ENCODE data around the gene MISP. TPM values are rescaled to one million over a fixed set of nuclear protein-coding genes. Genes with fewer than 3 reads are reported as not detected.

The MISP gene
- total RNA-seq, 2 donors from 2014 or later = not detected

- H3K36me3 Mint-ChIP-seq (ENCODE audit: low read depth) = no peaks in the 10 kb centered on the region
- H3K27me3 Mint-ChIP-seq = no peaks in the 10 kb centered on the region
- DNase-seq (no peak), ATAC-seq (no peak)
- no peak overlapping the region for H3K4me3 Mint-ChIP-seq
- H3K4me1 Mint-ChIP-seq = no peaks in the 10 kb centered on the region
- no peaks in the 10 kb centered on the region for H3K9me3 ChIP-seq (ENCODE audit: control insufficient read depth, low read length, poor library complexity, severe bottlenecking)
- H3K27ac Mint-ChIP-seq = no peak overlapping the region
Observed at GRCh38 chr19:782878-783668, 32.2 kb downstream of the MISP start.

DNA sequence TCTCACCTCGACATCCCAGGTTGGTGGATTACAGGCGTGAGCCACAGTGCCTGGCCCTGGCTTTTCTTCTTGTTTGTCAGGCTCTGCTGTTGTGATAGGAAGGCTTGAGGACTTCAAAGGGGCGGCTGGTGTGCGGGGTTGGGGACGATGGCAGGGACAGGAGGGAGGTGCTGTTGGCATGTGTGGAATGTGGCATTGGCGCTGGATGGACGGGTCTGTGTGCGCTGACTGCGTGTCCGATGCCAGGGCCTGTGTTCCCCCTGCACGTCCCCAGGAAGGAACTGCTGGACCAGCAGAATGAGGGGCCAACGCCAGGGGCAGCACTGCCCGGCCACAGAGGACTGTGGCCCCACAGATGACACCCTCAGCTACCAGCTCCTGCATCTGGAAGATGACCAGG lies 33.6 kb downstream of the MISP start:
- H3K36me3 Mint-ChIP-seq (ENCODE audit: low read depth) = no peaks in the 10 kb centered on the region
- no peaks in the 10 kb centered on the region for H3K9me3 ChIP-seq (ENCODE audit: control insufficient read depth, low read length, poor library complexity, severe bottlenecking)
- H3K27me3 Mint-ChIP-seq = no peaks in the 10 kb centered on the region
- no peak overlapping the region for H3K4me3 Mint-ChIP-seq
- no peak overlapping the region for H3K27ac Mint-ChIP-seq
- DNase-seq = no peak
- ATAC-seq = no peak
- no peaks in the 10 kb centered on the region for H3K4me1 Mint-ChIP-seq

DNA sequence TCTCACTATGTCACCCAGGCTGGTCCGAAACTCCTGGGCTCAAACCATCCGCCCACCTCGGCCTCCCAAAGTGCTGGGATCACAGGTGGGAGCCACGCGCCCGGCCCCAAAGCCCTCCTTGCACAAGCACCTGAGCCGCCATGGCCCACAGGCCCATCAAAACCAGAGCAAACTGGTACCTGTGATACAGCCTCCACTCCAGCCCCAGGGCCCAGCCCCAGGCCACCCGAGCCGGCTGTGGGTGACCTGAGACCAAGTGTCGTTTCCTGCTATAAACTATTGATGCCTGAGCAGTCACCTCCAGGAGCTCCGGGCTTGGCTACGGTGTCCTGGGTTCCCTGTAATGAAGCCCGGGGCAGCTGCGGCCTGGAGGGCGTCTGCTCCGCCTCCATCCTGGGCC lies 36.6 kb downstream of the MISP start:
- Mint-ChIP-seq H3K4me1 (no peaks in the 10 kb centered on the region), H3K36me3 (ENCODE audit: low read depth) (no peaks in the 10 kb centered on the region), H3K27ac (no peak overlapping the region), H3K4me3 (no peak overlapping the region), H3K27me3 (no peaks in the 10 kb centered on the region)
- no peaks in the 10 kb centered on the region for H3K9me3 ChIP-seq (ENCODE audit: control insufficient read depth, low read length, poor library complexity, severe bottlenecking)
- no peak for ATAC-seq
- DNase-seq = no peak

DNA sequence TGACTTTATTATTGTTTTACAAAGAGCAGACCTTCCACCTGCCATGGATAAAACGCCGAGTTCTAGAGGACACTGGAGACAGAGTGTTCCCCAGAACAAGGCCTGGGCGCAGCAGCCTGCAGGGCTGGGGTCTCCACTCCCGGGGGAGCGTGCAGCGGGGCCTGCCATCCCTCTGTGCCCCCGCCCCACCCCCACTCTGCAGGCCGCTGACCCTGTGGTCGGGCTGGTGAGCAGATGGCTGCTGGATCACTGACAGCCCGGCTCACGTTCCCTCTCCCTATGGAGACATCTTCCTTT lies 37.7 kb downstream of the MISP start:
- no peaks in the 10 kb centered on the region for H3K9me3 ChIP-seq (ENCODE audit: control insufficient read depth, low read length, poor library complexity, severe bottlenecking)
- no peak for DNase-seq
- no peaks in the 10 kb centered on the region for H3K36me3 Mint-ChIP-seq (ENCODE audit: low read depth)
- no peak overlapping the region for H3K27ac Mint-ChIP-seq
- H3K27me3 Mint-ChIP-seq = no peaks in the 10 kb centered on the region
- no peaks in the 10 kb centered on the region for H3K4me1 Mint-ChIP-seq
- no peak for ATAC-seq
- H3K4me3 Mint-ChIP-seq = no peak overlapping the region

GRCh38 chr19:788983-789700 lies 38.2 kb downstream of the MISP start:
- no peaks in the 10 kb centered on the region for H3K9me3 ChIP-seq (ENCODE audit: control insufficient read depth, low read length, poor library complexity, severe bottlenecking)
- DNase-seq (no peak), ATAC-seq (no peak)
- H3K36me3 Mint-ChIP-seq (ENCODE audit: low read depth) = no peaks in the 10 kb centered on the region
- H3K27ac Mint-ChIP-seq = peak overlapping the region; percentile 34
- H3K27me3 Mint-ChIP-seq = no peaks in the 10 kb centered on the region
- H3K4me3 Mint-ChIP-seq = no peak overlapping the region
- no peaks in the 10 kb centered on the region for H3K4me1 Mint-ChIP-seq

- no peak for ATAC-seq
- no peaks in the 10 kb centered on the region for H3K4me1 Mint-ChIP-seq
- DNase-seq = no peak
- H3K27me3 Mint-ChIP-seq = no peaks in the 10 kb centered on the region
- no peak overlapping the region for H3K4me3 Mint-ChIP-seq
- H3K36me3 Mint-ChIP-seq (ENCODE audit: low read depth) = no peaks in the 10 kb centered on the region
- H3K9me3 ChIP-seq (ENCODE audit: control insufficient read depth, low read length, poor library complexity, severe bottlenecking) = no peaks in the 10 kb centered on the region
- H3K27ac Mint-ChIP-seq = peak overlapping the region; percentile 34
Observed at GRCh38 chr19:789701-790060, 38.8 kb downstream of the MISP start.

DNA sequence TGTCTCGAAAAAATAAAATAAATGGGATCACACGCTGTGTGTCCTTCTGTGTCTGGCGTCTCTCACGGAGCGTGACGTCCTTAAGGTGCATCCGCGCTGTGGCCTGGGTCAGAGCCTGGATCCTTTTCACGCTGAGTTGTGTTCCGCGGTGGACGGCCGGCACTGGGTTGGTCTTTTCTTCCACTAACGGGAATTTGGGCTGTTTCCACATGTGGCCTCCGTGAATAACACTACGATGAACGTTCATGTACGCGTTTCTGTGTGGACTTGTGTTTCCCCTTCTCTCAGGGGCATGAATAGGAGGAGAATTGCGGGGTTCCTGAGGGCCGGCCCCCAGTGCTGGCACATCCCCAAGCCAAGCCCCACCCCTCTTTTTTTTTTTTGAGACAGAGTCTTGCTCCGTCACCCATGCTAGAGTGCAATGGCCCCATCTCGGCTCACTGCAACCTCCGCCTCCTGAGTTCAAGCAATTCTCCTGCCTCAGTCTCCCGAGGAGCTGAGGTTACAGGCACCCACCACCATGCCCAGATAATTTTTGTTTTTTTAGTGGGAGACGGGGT lies 40.2 kb downstream of the MISP start:
- H3K4me3 Mint-ChIP-seq = no peak overlapping the region
- ATAC-seq = no peak

DNA sequence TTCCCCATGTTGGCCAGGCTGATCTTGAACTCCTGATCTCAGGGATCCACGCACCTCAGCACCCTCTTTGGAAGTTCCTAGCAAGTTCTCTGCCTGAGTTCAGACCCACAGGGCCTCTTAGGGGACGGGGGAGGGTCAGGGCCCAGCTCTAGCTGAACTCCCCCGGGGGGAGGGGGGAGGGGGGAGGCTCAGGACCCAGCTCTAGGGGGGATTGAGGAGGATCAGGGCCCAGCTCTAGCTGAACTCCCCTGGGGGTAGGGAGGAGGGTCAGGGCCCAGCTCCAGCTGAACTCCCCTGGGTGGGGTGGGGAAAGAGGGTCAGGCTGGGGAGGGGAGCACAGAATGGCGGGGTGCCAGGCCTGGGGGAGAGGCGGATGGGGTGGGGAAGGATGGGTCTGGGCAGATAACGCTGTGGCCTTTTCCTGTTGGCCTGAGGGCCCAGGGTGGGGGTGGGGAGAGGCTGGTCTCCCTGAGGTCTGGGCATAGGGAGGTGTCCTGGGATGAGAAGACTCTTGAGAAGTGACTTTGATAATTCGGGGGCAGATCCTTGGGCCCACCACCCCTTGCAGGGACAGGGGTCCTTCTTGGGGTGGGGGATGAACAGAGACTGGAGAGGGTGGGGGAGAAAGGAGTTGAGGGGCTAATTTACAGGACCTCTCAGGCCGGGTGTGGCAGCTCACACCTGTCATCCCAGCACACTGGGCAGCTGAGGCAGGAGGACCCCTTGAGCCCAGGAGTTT lies 40.8 kb downstream of the MISP start:
- H3K9me3 ChIP-seq (ENCODE audit: control insufficient read depth, low read length, poor library complexity, severe bottlenecking) = no peaks in the 10 kb centered on the region
- H3K36me3 Mint-ChIP-seq (ENCODE audit: low read depth) = no peaks in the 10 kb centered on the region
- no peaks in the 10 kb centered on the region for H3K27me3 Mint-ChIP-seq
- H3K4me3 Mint-ChIP-seq = no peak overlapping the region
- H3K4me1 Mint-ChIP-seq = peaks cover 2% of the 10 kb centered on the region
- no peak for ATAC-seq
- no peak for DNase-seq
- no peak overlapping the region for H3K27ac Mint-ChIP-seq

More for the DNA sequence above, 40.2 kb downstream of the MISP start:
- H3K27me3 Mint-ChIP-seq = no peaks in the 10 kb centered on the region
- no peaks in the 10 kb centered on the region for H3K9me3 ChIP-seq (ENCODE audit: control insufficient read depth, low read length, poor library complexity, severe bottlenecking)
- H3K4me1 Mint-ChIP-seq = no peaks in the 10 kb centered on the region
- no peak overlapping the region for H3K27ac Mint-ChIP-seq
- no peak for DNase-seq
- no peaks in the 10 kb centered on the region for H3K36me3 Mint-ChIP-seq (ENCODE audit: low read depth)

GRCh38 chr19:792306-792885 lies 41.5 kb downstream of the MISP start:
- ATAC-seq (no peak), DNase-seq (no peak)
- Mint-ChIP-seq H3K4me3 (no peak overlapping the region), H3K36me3 (ENCODE audit: low read depth) (no peaks in the 10 kb centered on the region), H3K27ac (no peak overlapping the region), H3K27me3 (no peaks in the 10 kb centered on the region), H3K4me1 (peaks cover 4% of the 10 kb centered on the region)
- H3K9me3 ChIP-seq (ENCODE audit: control insufficient read depth, low read length, poor library complexity, severe bottlenecking) = no peaks in the 10 kb centered on the region

GRCh38 chr19:793806-794205 lies 42.9 kb downstream of the MISP start:
- no peak for DNase-seq
- Mint-ChIP-seq H3K27me3 (no peaks in the 10 kb centered on the region), H3K36me3 (ENCODE audit: low read depth) (no peaks in the 10 kb centered on the region), H3K27ac (no peak overlapping the region), H3K4me3 (no peak overlapping the region), H3K4me1 (peaks cover 7% of the 10 kb centered on the region)
- no peaks in the 10 kb centered on the region for H3K9me3 ChIP-seq (ENCODE audit: control insufficient read depth, low read length, poor library complexity, severe bottlenecking)
- ATAC-seq = no peak

DNA sequence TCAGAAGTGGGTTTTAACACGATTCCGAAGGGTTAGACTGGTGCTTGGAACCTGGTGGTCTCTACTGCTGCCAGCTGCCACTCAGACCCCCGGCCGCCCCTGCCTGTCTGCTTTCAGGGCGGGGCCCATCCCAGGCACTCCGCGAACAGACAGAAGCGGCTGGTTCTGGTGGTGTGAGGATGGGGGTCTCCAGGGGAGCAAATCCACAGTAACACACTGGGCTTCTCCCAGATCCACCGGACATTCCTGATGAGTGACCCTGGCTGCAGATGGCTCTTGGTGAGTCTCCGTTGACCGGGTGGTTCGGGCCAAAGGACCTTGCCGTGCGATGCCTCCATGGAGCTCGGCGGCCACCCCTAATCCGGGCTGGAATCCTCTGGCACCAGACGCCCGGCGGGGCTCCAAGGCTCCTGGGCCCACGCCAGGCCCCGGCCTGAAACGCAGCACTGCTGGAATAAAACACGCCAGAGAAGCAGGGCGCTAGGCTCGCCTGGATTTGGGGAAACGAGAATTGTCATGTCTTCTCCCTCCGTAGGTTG lies 44.2 kb downstream of the MISP start:
- DNase-seq = no peak

DNA sequence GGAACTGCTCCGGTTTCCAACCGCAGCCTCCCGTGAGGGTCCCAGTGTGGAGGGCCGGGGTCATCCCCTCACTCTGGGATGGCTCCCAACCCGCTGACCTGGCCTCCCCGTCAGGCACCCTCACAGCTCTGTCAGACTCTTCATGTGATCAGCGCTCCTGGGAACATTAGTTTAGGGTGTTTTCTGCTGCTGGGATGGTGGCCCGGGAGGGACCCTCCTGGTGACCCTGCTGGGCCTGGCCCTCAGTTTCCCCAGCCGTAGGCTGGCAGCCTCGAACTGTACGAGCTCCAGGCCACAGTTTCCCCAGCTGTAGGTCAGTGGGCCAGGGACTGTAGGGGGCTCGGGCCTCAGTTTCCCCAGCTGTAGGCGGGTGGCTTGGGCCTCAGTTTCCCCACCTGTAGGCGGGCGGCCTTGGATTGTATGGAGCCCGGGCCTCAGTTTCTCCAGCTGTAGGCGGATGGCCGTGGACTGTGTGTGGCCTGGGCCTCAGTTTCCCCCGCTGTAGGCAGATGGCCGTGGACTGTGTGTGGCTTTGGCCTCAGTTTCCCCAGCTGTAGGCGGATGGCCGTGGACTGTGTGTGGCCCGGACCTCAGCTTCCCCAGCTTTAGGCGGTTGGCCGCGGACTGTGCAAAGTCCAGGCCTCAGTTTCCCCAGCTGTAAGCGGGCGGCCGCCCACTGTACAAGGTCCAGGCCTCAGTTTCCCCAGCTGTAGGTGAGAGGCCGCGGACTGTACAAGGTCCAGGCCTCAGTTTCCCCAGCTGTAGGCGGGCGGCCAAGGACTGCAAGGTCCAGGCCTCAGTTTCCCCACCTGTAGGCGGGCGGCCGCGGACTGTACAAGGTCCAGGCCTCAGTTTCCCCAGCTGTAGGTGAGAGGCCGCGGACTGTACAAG lies 45.0 kb downstream of the MISP start:
- no peak for ATAC-seq
- H3K4me3 Mint-ChIP-seq = peak overlapping the region; percentile 28

More for the DNA sequence above, 44.2 kb downstream of the MISP start:
- ATAC-seq = no peak
- no peaks in the 10 kb centered on the region for H3K9me3 ChIP-seq (ENCODE audit: control insufficient read depth, low read length, poor library complexity, severe bottlenecking)
- Mint-ChIP-seq H3K36me3 (ENCODE audit: low read depth) (no peaks in the 10 kb centered on the region), H3K27ac (no peak overlapping the region), H3K4me1 (peaks cover 19% of the 10 kb centered on the region), H3K27me3 (no peaks in the 10 kb centered on the region), H3K4me3 (no peak overlapping the region)

More for the DNA sequence above, 45.0 kb downstream of the MISP start:
- peak overlapping the region; percentile 75 for H3K27ac Mint-ChIP-seq
- peaks cover 25% of the 10 kb centered on the region for H3K4me1 Mint-ChIP-seq
- DNase-seq = no peak
- H3K36me3 Mint-ChIP-seq (ENCODE audit: low read depth) = no peaks in the 10 kb centered on the region
- H3K9me3 ChIP-seq (ENCODE audit: control insufficient read depth, low read length, poor library complexity, severe bottlenecking) = no peaks in the 10 kb centered on the region
- no peaks in the 10 kb centered on the region for H3K27me3 Mint-ChIP-seq
